Liver (tissue), 9 donors: ENCODE measurements around the gene PIPOX. TPM values are rescaled to one million over a fixed set of nuclear protein-coding genes. Genes with fewer than 3 reads are reported as not detected.

ENCODE experiments used
- DNase-seq: peaks from one replicate; pipeline ENCODE4 v3.0.0-alpha.2; 2017; ENCODE audit warnings: low spot score
- H3K27ac ChIP-seq, 2 donors: one replicate each; pipeline ENCODE4 v1.7.0; 2013; ENCODE audit warnings: inconsistent platforms in 2 of 2, low read length in 2 of 2, control low read depth in 1 of 2, low read depth in 1 of 2, mild to moderate bottlenecking in 1 of 2
- H3K27me3 ChIP-seq, 4 donors: one replicate each; pipeline versions ENCODE4 v1.6.1 to v1.7.0; 2013; ENCODE audit warnings: low read length in 3 of 4, inconsistent platforms in 1 of 4, mild to moderate bottlenecking in 1 of 4, moderate library complexity in 1 of 4; ENCODE audit not compliant: control insufficient read depth in 4 of 4, insufficient read depth in 4 of 4
- H3K36me3 ChIP-seq, 4 donors: one replicate each; pipeline versions ENCODE4 v1.6.1 to v1.7.0; 2013; ENCODE audit warnings: low read length in 3 of 4, mild to moderate bottlenecking in 3 of 4, low read depth in 1 of 4, moderate library complexity in 1 of 4; ENCODE audit not compliant: control insufficient read depth in 4 of 4, insufficient read depth in 3 of 4
- H3K4me1 ChIP-seq, 4 donors: one replicate each; pipeline versions ENCODE4 v1.6.1 to v1.7.0; 2013; ENCODE audit warnings: low read length in 3 of 4, mild to moderate bottlenecking in 3 of 4, moderate library complexity in 1 of 4; ENCODE audit not compliant: control insufficient read depth in 4 of 4, insufficient read depth in 4 of 4
- H3K4me3 ChIP-seq, 3 donors: one replicate each; pipeline versions ENCODE4 v1.6.1 to v1.7.0; 2013; ENCODE audit warnings: low read length in 3 of 3, control low read depth in 1 of 3, low read depth in 1 of 3, mild to moderate bottlenecking in 1 of 3
- H3K9ac ChIP-seq, 2 donors: one replicate each; pipeline ENCODE4 v1.7.0; 2013; ENCODE audit warnings: low read length in 2 of 2, mild to moderate bottlenecking in 2 of 2, moderate library complexity in 2 of 2, control low read depth in 1 of 2, low read depth in 1 of 2
- H3K9me3 ChIP-seq, 4 donors: one replicate each; pipeline versions ENCODE4 v1.6.1 to v1.7.0; 2013; ENCODE audit warnings: low read length in 3 of 4; ENCODE audit not compliant: control insufficient read depth in 4 of 4
- ATF3 ChIP-seq: IDR thresholded peaks from 2 replicates; pipeline ENCODE4 v1.6.1; 2016; ENCODE audit warnings: antibody characterized with exemption
- CTCF ChIP-seq: fragments of 150-350 bp; IDR thresholded peaks from 2 replicates; pipeline ENCODE4 v1.5.1; 2017; ENCODE audit warnings: improper control_type of control experiment, low read depth, low read length; ENCODE audit not compliant: missing input control
- FOXA1 ChIP-seq: IDR thresholded peaks from 2 replicates; pipeline ENCODE4 v1.6.1; 2016; ENCODE audit warnings: antibody characterized with exemption
- GABPA ChIP-seq, 2 donors: IDR thresholded peaks in 1 of 2; conservative IDR thresholded peaks in 1 of 2; 2 replicates each; pipeline ENCODE4 v1.6.1; 2016; ENCODE audit warnings: antibody characterized with exemption in 2 of 2, mild to moderate bottlenecking in 1 of 2, moderate library complexity in 1 of 2
- HNF4A ChIP-seq, 2 donors: conservative IDR thresholded peaks; 2 replicates each; pipeline ENCODE4 v1.6.1; 2016; ENCODE audit warnings: antibody characterized with exemption in 2 of 2, mild to moderate bottlenecking in 2 of 2
- RAD21 ChIP-seq, 2 donors: IDR thresholded peaks; 2 replicates each; pipeline ENCODE4 v1.6.1; 2016; ENCODE audit warnings: antibody characterized with exemption in 2 of 2, mild to moderate bottlenecking in 2 of 2
- WGBS: extraction: QIAGEN DNeasy Blood & Tissue Kit; methylation state at CpG from one replicate; pipeline ENCODE4 v1.1.7; 2013; 5-methylcytosine and 5-hydroxymethylcytosine counted together
- polyA plus RNA-seq, 2 donors: library from polyadenylated mRNA; stranded (reverse) in 1 of 2; unstranded in 1 of 2; fragments of 200-250 nt in 1 of 2; fragments of >200 nt in 1 of 2; fragmentation: Nextera tagmentation in 1 of 2; extraction: Ambion mirVana in 1 of 2; gene quantifications; one replicate each; pipeline versions ENCODE4 v1.2.1 to v1.2.3, GENCODE V29; 2013 to 2015
- total RNA-seq, 2 donors: library from RNA; depleted of rRNA; stranded (reverse); fragments of >200 nt; gene quantifications; one replicate each; pipeline ENCODE4 v1.2.3, GENCODE V29; 2014
- donor health status: healthy.
- donor health status: healthy.
- donor health status: healthy.
- donor health status: healthy.
- donor health status: healthy.

PIPOX gene
- total and polyA plus RNA-seq, 4 donors, result 19.3 to 227 (median 158) TPM

- Histone ChIP-seq H3K36me3 (no peaks in the 10 kb centered on the region), H3K4me1 (peaks cover 0 to 1% (median under 1%) of the 10 kb centered on the region in 4 donors), H3K27ac (no peak overlapping the region), H3K27me3 (no peaks in the 10 kb centered on the region), H3K4me3 (no peak overlapping the region), H3K9ac (no peak overlapping the region), H3K9me3 (no peaks in the 10 kb centered on the region)
- WGBS, result 82% methylated on average over 5 of the region's 5 CpGs
- no peak for DNase-seq
- TF ChIP-seq CTCF, result no peak
- TF ChIP-seq HNF4A (conservative IDR thresholded peaks at IDR 0.05), result no peak
- TF ChIP-seq ATF3, result no peak
Measured at GRCh38 chr17:29014716-29015115, 28.2 kb upstream of the PIPOX start.

GRCh38 chr17:29016345-29017210, 26.4 kb upstream of the PIPOX start:
- DNase-seq, result no peak
- Histone ChIP-seq H3K9me3 (no peaks in the 10 kb centered on the region), H3K27me3 (no peaks in the 10 kb centered on the region), H3K36me3 (no peaks in the 10 kb centered on the region), H3K27ac (no peak overlapping the region), H3K9ac (no peak overlapping the region), H3K4me3 (no peak overlapping the region), H3K4me1 (peaks cover 0 to 8% (median 2%) of the 10 kb centered on the region in 4 donors)
- TF ChIP-seq RAD21 (IDR thresholded peaks at IDR 0.05) (no peak), ATF3 (no peak)
- WGBS, result 57% methylated on average over 13 of the region's 13 CpGs

GRCh38 chr17:29018788-29019474, 24.0 kb upstream of the PIPOX start:
- H3K27ac ChIP-seq, result no peak overlapping the region
- TF ChIP-seq FOXA1, result no peak
- TF ChIP-seq GABPA (IDR thresholded peaks at IDR 0.05 in 1 of 2, conservative IDR thresholded peaks at IDR 0.05 in 1 of 2), result no peak
- no peak for DNase-seq
- peaks cover 0 to 8% (median 2%) of the 10 kb centered on the region in 4 donors for H3K4me1 ChIP-seq
- H3K9me3 ChIP-seq, result no peaks in the 10 kb centered on the region
- 65% methylated on average over 6 of the region's 6 CpGs for WGBS
- H3K36me3 ChIP-seq, result no peaks in the 10 kb centered on the region
- no peak overlapping the region for H3K9ac ChIP-seq
- no peak overlapping the region for H3K4me3 ChIP-seq
- no peaks in the 10 kb centered on the region for H3K27me3 ChIP-seq
